D341Med (cell line): ENCODE measurements around the gene COMMD1.
"Not testable (repeated sequence)": the region's sequence is repeated elsewhere in the genome, so short reads cannot be mapped to it uniquely, and the experiment has no call there.

ENCODE experiments used
- DNase-seq: peaks from one replicate; pipeline ENCODE4 v3.0.0; 2012; ENCODE audit warnings: low spot score

The COMMD1 gene

DNA sequence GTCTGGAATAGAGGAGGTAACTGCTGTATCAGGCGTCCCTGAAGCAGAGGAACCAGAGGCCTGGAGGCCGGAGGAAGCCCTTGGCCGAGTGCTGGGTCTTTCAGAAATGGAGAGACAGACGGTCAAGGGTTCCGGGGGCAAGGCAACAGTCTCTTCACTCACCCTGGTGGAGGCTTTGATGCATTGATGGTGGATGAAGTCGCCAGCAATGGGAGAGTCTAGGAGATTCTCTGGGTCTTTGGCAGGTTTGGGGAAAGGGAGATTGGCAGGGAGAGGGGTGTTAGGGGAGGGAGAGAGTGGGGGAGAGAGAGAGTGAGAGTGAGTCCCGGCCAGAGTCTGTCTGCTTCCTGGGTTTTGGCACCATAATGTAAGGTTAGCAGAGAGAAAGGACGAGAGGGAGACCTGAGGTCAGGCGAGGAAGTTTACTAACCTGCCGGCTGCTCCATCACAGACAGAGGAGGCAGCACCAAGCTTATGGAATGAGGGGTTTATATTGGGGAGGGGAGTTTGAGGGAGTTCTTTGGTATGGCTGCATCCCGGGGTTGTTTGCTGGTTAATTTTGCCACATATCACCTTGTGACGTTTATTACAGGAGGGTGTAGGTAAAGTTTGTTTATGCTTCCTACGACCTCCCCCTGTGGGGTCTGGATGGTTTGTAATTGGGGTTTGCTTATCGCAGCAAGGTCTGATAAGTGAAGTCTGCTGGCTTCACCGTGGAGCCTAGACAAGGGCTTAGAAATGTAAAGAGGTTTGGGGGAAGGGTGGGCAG is 19.6 kb downstream of the COMMD1 start:
- DNase-seq, result no peak

DNA sequence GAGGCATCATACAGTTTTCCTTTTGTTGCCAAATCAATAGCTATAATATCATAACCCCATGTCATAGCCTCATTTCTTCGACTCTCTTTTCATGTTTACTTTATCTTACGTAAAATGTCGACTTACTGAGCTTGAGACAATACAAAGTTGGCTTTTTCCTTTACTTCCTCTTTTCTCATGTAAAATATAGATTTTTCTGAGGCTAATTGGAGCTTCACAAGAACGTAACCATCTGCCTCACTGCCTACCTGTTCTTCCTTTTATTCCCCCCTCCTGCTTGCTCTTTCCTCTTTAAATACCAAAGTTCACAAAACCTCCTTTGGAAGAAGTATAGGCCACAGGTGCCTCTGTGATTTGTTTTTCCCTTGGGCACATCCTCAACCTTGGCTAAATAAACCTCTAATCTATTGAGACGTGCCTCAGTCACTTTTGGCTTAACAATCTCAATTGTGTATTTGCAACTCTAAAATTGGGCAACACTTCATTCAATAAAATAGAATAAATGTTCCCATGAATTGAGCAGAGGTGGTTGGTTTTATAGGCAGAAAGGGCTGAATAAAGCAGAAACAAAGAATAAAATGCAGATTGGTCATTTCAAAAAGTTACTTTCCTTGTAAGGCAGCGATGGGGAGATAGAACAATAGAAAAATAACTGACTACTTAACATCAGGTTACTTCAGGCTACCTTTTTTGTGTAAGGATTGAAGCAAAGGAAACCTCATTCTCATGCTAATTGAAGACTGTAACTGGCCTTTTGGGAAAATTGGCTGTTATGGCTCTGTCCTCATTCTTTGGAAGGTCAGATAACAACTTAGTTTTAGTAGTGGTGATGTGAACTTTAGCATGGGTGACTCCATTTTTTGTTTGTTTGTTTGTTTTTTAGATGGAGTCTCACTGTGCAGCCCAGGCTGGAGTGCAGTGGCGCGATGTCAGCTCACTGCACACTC is 21.3 kb downstream of the COMMD1 start:
- DNase-seq, result no peak

DNA sequence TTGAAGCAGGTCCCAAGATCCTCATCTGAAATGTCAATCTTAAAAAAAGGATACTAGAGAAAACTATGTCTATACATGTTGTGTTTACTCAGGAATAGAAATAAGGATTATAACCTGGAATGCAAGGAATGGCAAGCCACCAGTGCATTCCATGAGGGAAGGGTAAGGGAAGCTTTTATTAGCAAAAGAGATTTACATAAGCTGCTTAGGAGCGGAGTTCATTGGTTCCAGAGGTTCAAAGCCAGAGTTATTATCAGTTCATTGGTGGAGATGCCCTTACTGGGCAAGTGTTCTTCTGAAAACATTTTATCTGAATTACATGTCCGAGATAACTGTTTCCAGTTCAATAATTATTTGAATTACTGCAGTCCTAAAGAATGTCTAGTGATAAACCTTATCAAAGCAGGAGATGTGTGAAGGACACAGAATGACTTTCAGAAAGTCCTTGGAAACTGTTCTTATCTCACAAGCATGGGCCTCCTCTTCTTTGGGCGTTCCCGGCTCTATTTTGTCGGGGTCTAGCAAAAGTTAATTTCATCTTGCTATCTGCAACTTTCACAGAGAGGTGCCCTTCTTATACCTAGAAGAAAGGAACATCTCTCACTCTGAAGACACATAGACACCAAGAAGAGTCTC is 23.5 kb downstream of the COMMD1 start:
- DNase-seq, result no peak

DNA sequence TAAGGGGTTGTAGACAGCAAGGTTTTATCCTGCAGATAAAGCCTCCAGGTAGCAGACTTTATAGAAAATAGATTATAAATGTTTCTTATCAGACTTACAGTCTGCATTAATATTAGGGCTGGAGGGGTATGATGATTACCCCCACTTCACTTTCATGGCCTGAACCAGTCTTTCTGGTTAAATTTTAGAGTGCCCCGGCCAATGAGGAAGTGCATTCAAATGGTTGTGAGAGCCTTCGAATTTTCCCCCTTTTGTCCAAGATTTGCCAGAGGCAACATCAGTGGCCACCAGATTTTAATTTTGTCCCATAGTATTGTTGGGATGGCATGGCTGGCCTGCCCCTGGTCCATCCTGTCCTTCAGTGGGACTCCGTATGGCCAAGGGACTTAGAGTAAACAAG is 31.6 kb downstream of the COMMD1 start:
- no peak for DNase-seq

DNA sequence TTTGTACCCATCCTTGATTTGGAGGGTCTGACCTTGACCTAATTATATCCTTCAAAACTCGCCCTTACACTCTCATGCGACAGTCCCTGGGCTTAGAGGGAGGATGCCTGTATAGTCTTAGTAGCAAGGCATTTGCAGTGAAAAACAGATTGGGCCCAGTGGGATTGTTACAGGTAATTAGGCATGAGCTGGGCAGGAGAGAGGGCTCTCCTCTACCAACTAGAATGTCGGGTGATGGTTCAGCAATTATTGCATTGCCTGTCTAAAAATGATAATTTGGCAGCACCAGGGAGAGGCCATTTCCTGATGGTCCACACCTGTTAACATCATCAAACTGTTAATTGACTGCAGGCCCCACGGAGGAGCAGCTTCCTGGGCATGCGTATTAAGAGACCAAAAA is 32.4 kb downstream of the COMMD1 start:
- DNase-seq, result no peak

DNA sequence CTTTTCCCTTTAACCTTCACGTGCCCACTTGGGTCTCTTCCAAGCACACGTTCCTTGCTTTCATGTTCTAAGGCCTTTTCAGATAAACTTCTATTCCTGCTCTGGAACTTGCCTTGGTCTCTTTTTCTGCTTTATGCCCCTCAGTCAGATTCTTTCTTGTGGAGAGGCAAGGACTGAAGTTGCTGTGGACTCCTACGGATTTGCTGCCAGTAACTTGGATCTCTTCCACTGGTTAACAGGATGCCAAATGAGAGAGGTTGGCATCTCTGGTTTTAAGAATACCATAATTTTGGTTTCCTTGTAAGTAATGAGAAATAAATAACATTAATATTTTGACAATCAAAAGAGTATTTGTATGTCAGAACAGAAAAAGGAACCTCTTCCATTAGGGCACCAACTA is 33.0 kb downstream of the COMMD1 start:
- no peak for DNase-seq

DNA sequence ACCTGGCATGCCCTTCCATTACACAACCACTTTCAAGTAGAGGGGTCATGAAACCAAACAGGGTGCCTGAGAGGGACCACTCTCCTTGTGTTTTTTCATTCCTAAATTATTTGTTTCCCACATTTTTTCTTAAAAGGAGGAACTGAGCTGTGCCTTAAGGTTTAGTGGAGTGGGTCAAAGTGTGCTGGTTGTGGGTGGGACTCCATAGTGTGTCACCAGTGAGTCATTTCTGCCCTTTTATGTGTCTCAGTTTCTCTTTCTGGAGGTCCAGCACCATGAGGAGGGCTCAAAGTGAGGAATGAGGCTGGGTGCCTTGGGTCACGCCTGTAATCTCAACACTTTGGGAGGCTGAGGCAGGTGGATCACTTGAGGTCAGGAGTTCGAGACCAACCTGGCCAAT is 37.8 kb downstream of the COMMD1 start:
- no peak for DNase-seq

DNA sequence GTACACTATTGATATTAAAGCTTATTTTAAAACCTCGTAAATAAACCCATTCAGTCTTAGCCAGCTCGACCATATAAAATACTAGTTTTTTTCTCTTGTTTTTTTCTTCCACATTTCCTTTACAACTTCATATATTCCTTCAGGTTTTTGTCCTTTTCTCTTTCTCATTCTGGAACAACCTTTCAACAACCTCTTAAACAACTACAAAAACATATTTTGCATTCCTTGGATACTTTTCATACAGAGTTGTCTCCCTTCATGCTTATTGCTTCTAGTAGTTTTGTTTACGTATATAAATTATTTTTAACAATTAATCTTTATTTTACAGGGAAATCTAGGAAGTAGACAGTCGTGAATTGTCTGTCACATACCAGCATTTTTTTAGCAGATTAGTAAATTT is 41.2 kb downstream of the COMMD1 start:
- DNase-seq, result no peak

DNA sequence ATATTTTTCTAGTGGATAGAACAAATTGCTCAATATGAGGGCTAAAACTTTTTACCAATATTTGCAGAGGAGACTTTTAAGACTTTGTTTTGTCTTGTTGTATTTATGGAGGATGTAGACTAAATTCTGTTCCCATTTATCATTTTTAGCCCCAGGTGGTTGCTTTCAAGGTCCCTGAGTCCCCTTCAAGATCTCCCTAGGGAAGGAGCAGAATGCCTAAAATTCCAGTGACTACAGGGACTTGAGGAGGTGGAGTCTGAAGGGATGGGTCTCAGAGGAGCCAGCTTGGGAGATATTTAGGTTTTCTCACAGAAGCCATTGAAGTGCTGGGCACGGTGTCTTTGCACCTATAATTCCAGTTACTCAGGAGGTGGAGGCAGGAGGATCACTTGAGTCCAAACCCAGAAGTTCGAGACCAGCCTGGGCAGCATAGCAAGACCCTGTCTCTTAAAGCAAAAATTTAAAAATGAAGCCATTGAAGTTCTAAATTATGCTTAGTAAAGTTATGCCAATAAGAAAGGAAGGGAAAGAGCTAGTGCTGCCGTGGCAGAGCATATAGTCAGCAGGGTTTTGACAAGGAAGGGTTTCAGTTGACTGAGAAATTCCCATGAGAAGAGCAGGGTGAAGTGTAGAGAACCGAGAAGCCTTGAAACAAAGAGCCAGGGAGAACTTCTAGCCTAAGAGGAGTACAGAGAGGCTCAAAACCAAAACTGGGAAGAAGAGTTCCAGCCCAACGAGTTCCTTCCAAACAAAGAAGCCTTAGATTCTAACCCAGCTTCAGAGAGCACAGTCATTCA is 43.4 kb downstream of the COMMD1 start:
- DNase-seq, result no peak

DNA sequence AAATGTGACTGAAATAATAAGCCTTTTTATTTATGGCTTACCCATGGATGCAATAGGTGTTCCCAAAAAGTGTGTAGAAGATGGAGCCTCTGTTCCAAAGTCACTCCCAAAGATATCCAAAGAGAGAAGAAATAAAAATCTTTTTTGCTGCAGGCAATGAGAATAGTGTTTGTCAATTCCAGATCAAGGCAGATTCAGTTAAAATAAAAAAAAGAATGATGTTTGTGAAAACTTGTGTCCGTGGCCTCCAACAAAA is 43.9 kb downstream of the COMMD1 start:
- no peak for DNase-seq

DNA sequence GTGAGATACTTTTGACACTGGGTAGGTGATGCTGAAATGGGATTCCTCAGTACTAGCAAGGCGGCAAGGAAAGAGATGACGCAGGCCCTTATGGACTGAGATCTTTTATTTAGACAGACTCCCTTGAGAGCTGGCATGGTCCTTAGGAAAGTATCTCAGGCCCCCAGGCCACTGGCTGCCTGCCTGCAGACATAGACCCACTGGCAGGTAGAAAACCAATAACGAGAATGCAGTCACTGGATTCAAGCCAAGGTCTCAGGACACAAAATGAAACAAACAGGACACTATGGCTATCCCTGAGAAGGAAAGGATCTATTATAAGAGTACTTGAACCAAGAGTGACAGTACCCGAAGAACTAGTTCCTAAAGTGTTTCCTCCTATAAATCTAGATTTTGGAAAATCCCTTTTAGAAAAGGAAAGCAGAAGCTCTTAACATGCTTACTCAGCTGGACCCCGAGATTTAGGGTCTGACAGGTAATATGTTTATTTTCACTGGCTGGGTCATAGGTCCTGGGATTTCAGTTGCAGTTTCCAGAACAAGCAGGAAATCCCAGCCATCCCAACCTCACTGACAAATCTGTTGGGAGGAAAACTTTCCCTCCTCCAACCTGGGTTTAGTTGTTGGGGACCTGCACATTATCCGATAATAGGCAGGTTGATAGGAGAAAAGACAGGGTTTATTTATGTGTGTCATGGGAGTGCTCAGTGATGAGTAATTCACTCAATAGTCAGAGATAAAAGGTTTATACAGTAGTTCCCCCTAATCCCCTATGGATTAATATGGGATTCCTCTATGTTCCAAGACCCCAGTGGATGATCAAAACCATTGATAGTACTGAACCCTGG is 44.5 kb downstream of the COMMD1 start:
- no peak for DNase-seq

DNA sequence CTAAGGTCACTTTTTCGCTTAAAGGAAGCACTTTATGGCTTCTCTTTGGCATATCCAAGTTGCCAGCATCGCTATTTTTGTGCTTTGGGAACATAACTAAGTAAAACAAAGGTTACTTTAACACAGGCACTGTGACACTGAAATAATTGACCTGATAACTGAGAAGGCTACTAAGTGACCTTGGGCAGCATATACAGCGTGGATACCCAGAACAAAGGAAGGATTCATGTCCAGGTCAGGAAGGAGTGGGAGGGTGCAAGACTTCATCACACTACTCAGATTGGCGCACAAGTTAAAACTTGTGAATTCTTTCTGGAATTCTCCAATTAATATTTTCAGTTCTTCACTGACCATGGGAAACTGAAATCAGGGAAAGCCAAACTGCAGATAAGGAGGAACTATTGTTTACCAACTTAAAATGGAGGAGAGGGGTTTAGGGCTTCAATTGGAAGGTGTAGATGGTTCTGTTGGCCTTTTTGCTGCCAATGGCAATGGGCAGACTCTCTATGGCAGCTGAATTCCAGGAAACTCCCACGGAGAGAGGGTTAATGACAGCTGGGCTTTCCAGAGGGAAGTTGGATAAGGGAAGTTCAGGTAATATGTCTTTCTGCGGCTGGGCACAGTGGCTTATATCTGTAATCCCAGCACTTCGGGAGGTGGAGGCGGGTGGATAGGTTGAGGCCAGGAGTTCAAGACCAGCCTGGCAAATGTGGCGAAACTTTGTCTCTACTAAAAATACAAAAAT is 45.3 kb downstream of the COMMD1 start:
- no peak for DNase-seq

DNA sequence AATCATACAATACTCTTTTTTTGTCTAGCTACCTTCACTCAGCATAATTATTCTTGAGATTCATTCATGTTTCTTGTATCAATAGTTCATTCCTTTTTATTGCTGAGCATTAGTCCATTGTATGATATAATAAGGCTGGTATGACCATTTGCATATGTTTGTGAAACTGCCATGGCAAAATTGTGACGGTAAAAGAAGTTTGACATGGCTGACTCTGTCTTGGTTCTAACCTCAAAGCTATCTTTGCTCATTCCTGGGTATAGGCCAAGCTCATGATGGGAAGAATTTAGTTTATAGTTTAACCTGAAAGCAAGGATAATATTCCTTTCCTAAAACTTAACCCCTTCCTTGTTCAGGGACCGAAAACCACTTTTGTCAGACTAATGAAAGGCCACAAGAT is 46.4 kb downstream of the COMMD1 start:
- DNase-seq, result no peak

DNA sequence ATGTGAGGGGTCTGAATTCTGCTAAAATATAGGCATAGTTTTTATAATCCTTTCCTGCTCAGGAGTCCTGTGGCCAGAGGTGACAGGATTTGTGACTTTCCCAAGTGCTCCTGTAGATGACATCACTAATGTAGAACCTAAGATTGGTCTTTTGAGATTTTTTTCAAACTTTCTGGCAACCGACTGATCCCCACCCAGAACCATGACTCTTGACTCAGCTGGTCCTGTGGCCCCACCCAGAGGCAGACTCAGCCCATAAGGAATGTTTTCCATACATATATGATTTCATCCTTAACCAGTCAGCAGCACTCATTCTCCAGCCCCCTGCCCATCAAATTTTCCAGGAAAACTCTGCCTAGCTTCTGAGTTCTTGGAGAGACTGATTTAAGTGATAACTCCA is 46.8 kb downstream of the COMMD1 start:
- no peak for DNase-seq

DNA sequence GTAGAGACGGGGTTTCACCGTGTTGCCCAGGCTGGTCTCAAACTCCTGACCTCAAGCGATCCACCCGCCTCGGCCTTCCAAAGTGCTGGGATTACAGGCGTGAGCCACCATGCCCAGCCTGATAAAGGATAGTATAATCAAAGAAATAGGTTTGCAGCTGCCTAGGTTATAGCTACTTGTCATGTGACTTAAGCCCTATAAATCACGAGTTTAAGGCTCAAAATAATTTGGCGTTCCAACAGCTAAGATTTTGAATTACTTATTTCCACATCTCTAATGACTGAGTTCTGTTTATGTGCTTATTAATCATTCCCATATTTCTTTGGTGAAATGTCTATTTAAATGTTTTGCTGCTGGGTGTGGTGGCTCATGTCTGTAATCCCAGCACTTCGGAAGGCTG is 49.4 kb downstream of the COMMD1 start:
- not testable (repeated sequence) for DNase-seq

DNA sequence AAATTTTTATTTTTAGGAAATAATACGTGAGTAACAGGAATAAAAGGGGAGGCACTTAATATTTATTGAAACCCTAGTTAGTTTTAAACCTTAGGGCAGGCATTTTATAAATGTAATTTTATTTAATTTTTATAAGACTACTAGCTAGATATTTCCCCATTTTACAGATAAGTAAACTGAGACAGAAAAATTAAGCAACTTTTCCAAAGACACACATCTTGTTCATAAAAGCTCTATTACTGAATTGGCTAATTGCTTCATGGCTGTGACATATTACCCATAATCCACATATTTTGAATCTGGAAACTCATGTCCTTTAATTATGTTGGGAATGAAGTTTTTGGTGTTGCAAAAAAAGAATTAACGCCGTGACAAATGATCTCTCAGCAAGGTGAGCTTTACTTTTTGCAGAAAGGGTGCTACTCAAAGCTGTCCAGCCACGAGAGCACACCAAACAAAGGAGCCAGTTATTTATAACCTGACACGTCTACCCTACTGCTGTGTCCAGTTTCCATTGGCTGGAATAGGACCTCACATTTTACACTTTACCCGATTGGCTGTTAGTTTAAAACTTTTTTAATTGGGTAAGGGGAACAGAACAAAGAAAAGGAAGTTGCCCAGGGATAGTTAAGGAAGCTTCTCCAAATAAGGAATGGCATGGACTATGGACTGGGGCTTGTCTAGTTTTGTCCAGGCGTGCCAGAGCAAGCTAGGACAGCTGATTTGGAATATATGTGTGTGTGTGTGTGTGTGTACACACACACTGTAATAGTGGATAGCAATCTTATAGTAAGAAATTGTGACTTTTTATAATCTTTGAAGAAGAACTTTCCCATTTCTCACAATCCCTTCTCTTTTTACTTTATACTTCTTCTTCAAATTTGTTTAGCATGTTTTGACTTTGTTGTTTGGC is 54.2 kb downstream of the COMMD1 start:
- DNase-seq, result no peak

DNA sequence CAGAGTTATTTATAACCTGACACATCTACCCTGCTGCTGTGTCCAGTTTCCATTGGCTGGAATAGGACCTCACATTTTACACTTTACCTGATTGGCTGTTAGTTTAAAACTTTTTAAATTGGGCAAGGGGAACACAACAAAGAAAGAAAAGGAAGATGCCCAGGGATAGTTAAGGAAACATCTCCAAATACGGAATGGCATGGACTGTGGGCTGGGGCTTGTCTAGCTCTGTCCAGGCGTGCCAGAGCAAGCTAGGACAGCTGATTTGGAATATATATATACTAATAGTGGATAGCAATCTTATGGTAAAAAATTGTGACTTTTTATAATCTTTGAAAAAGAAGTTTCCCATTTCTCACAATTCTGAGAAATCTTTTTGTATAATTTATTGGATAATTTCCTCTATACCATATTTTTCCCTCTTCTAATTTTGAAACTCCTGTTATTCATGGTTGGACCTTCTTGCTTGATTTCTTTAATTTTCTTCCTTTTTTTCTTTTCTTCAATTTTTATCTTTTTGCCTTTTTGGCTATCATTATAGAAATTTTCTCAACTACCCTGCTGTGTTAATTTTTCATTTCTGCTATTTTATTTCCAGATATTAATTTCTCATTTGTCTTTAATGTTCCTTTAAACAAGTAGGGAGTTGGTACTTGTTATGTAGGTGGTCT is 55.9 kb downstream of the COMMD1 start:
- DNase-seq, result no peak

DNA sequence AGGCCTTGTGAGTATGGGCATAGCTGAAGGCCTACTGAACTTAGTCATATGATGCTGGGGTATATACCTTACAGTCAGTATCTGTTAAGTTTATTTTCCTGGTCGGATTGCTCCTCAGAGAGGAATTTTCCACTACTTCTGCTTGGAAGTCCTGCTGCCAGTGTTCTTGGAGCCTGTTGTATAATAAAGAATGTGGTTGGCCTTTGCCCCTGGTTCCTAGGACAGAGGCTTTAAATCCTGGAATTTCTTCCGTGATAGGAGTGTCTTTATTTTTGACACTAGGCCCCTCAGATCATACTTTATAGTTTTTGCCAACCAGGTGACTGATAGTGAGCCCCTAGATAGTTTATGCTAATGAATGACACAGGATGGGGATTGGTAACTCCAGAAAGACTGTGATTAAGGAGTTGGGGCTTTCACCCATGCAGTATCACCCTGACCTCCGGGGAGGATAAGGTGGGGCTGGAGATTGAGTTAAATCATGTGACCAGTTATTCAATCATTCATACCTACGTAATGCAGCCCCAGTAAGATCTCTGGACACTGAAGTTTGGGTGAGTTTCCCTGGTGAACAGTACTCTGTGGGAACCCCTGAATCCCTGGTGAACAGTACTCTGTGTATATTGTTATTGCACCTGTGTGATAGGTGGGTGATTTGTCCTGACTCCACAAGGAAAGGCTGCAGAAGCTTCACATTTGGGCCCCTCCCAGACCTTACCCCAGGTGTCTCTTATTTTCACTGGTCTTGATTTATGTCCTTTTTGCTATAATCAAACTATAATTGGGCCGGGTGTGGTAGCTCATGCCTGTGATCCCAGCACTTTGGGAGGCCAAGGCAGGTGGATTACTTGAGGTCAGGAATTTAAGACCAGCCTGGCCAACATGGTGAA is 56.9 kb downstream of the COMMD1 start:
- no peak for DNase-seq
